ENCODE results near the gene FGFBP2.

The FGFBP2 gene

GRCh38 chr4:15951781-15952180, 11.2 kb downstream of the FGFBP2 start:
- no peak overlapping the region for H3K4me3 ChIP-seq (IDR thresholded peaks at IDR 0.05; ENCODE audit: insufficient read depth, low read depth, low read length)
- no peaks in the 10 kb centered on the region for H3K4me1 ChIP-seq (ENCODE audit: low read depth, poor library complexity, severe bottlenecking)
- no peak overlapping the region for H3K27ac ChIP-seq
- H3K9ac ChIP-seq = no peak overlapping the region
- H3K36me3 ChIP-seq (ENCODE audit: insufficient read depth) = no peaks in the 10 kb centered on the region
- no peaks in the 10 kb centered on the region for H3K79me2 ChIP-seq (ENCODE audit: insufficient read depth, low read depth)
- no peak overlapping the region for H3K4me2 ChIP-seq
- no peak overlapping the region for H2AFZ ChIP-seq (ENCODE audit: low read depth)
- H4K20me1 ChIP-seq (ENCODE audit: insufficient read depth) = no peaks in the 10 kb centered on the region
- TF ChIP-seq CTCF (conservative IDR thresholded peaks at IDR 0.05; ENCODE audit: low read depth, low read length) = no peak
- H3K27me3 ChIP-seq (ENCODE audit: insufficient read depth, low read depth) = no peaks in the 10 kb centered on the region

GRCh38 chr4:15948826-15949225, 14.1 kb downstream of the FGFBP2 start:
- H3K4me2 ChIP-seq = no peak overlapping the region
- no peak overlapping the region for H3K4me3 ChIP-seq (IDR thresholded peaks at IDR 0.05; ENCODE audit: insufficient read depth, low read depth, low read length)
- no peak for TF ChIP-seq CTCF (conservative IDR thresholded peaks at IDR 0.05; ENCODE audit: low read depth, low read length)
- no peak overlapping the region for H3K27ac ChIP-seq
- no peaks in the 10 kb centered on the region for H3K36me3 ChIP-seq (ENCODE audit: insufficient read depth)
- no peak overlapping the region for H2AFZ ChIP-seq (ENCODE audit: low read depth)
- no peaks in the 10 kb centered on the region for H3K27me3 ChIP-seq (ENCODE audit: insufficient read depth, low read depth)
- H4K20me1 ChIP-seq (ENCODE audit: insufficient read depth) = no peaks in the 10 kb centered on the region
- H3K4me1 ChIP-seq (ENCODE audit: low read depth, poor library complexity, severe bottlenecking) = no peaks in the 10 kb centered on the region
- no peak overlapping the region for H3K9ac ChIP-seq
- H3K79me2 ChIP-seq (ENCODE audit: insufficient read depth, low read depth) = no peaks in the 10 kb centered on the region

- Histone ChIP-seq H3K27ac (no peak overlapping the region), H3K9ac (no peak overlapping the region), H3K4me3 (IDR thresholded peaks at IDR 0.05; ENCODE audit: insufficient read depth, low read depth, low read length) (no peak overlapping the region), H4K20me1 (ENCODE audit: insufficient read depth) (no peaks in the 10 kb centered on the region), H3K27me3 (ENCODE audit: insufficient read depth, low read depth) (no peaks in the 10 kb centered on the region), H3K4me2 (no peak overlapping the region), H2AFZ (ENCODE audit: low read depth) (no peak overlapping the region), H3K79me2 (ENCODE audit: insufficient read depth, low read depth) (no peaks in the 10 kb centered on the region), H3K36me3 (ENCODE audit: insufficient read depth) (no peaks in the 10 kb centered on the region), H3K4me1 (ENCODE audit: low read depth, poor library complexity, severe bottlenecking) (no peaks in the 10 kb centered on the region)
- no peak for TF ChIP-seq CTCF (conservative IDR thresholded peaks at IDR 0.05; ENCODE audit: low read depth, low read length)
These were observed 15.3 kb downstream of the FGFBP2 start for GRCh38 chr4:15947684-15948083.

GRCh38 chr4:15945516-15945915, 17.5 kb downstream of the FGFBP2 start:
- Histone ChIP-seq H3K27me3 (ENCODE audit: insufficient read depth, low read depth) (no peaks in the 10 kb centered on the region), H3K27ac (no peak overlapping the region), H3K79me2 (ENCODE audit: insufficient read depth, low read depth) (no peaks in the 10 kb centered on the region), H3K4me2 (no peak overlapping the region), H3K4me3 (IDR thresholded peaks at IDR 0.05; ENCODE audit: insufficient read depth, low read depth, low read length) (no peak overlapping the region), H3K36me3 (ENCODE audit: insufficient read depth) (no peaks in the 10 kb centered on the region), H3K9ac (no peak overlapping the region), H2AFZ (ENCODE audit: low read depth) (no peak overlapping the region), H3K4me1 (ENCODE audit: low read depth, poor library complexity, severe bottlenecking) (no peaks in the 10 kb centered on the region), H4K20me1 (ENCODE audit: insufficient read depth) (no peaks in the 10 kb centered on the region)
- no peak for TF ChIP-seq CTCF (conservative IDR thresholded peaks at IDR 0.05; ENCODE audit: low read depth, low read length)

- H3K27me3 ChIP-seq (ENCODE audit: insufficient read depth, low read depth) = no peaks in the 10 kb centered on the region
- H3K4me2 ChIP-seq = no peak overlapping the region
- TF ChIP-seq CTCF (conservative IDR thresholded peaks at IDR 0.05; ENCODE audit: low read depth, low read length) = no peak
- H3K27ac ChIP-seq = no peak overlapping the region
- no peak overlapping the region for H2AFZ ChIP-seq (ENCODE audit: low read depth)
- no peak overlapping the region for H3K9ac ChIP-seq
- no peak overlapping the region for H3K4me3 ChIP-seq (IDR thresholded peaks at IDR 0.05; ENCODE audit: insufficient read depth, low read depth, low read length)
- H3K4me1 ChIP-seq (ENCODE audit: low read depth, poor library complexity, severe bottlenecking) = no peaks in the 10 kb centered on the region
- H3K79me2 ChIP-seq (ENCODE audit: insufficient read depth, low read depth) = no peaks in the 10 kb centered on the region
- H3K36me3 ChIP-seq (ENCODE audit: insufficient read depth) = no peaks in the 10 kb centered on the region
- H4K20me1 ChIP-seq (ENCODE audit: insufficient read depth) = no peaks in the 10 kb centered on the region
These were observed 18.1 kb downstream of the FGFBP2 start for GRCh38 chr4:15944895-15945294.
